WTC11 (cell line): Measurements from ENCODE around the gene FAM50A. TPM values are rescaled to one million over a fixed set of nuclear protein-coding genes. Genes with fewer than 3 reads are reported as not detected.

Experiments
- ATAC-seq: fragments of 200-7000 bp; cut with Tn5 transposase; 2 replicates; pipeline ENCODE4 v1.10.0; 2021; ENCODE audit warnings: mild to moderate bottlenecking, moderate library complexity
- CTCF ChIA-PET: fragments of 300-600 bp; sonication (Branson Sonifier 250); formaldehyde crosslinking; loops from one replicate; lab custom pipeline; 2021; ENCODE audit warnings: antibody characterized with exemption; lab: Charles Lee
- POLR2A ChIA-PET: fragments of 350-600 bp; sonication (Branson Sonifier 250); formaldehyde crosslinking; loops from one replicate; lab custom pipeline; 2021; ENCODE audit warnings: antibody characterized with exemption; lab: Charles Lee
- DNase-seq: peaks from one replicate; pipeline ENCODE4 v3.0.0; 2021; ENCODE audit warnings: low spot score
- H3K27ac Mint-ChIP-seq: 2 replicates; pipeline ENCODE4 v1.8.0; 2021; ENCODE audit warnings: mixed read lengths
- H3K27me3 Mint-ChIP-seq: 2 replicates; pipeline ENCODE4 v1.8.0; 2021; ENCODE audit warnings: low read depth, mild to moderate bottlenecking, moderate library complexity, mixed read lengths
- H3K36me3 Mint-ChIP-seq: 2 replicates; pipeline ENCODE4 v1.8.0; 2021; ENCODE audit warnings: mixed read lengths
- H3K4me1 Mint-ChIP-seq: 2 replicates; pipeline ENCODE4 v1.8.0; 2022; ENCODE audit warnings: mixed read lengths
- H3K4me3 Mint-ChIP-seq: 2 replicates; pipeline ENCODE4 v1.8.0; 2021; ENCODE audit warnings: mild to moderate bottlenecking, moderate library complexity, mixed read lengths
- H3K9me3 Mint-ChIP-seq: 2 replicates; pipeline ENCODE4 v1.8.0; 2021; ENCODE audit warnings: mixed read lengths
- CBFB ChIP-seq: sonication (generic); formaldehyde crosslinking; IDR thresholded peaks from 2 replicates; pipeline ENCODE4 v1.8.1; 2022; ENCODE audit warnings: mild to moderate bottlenecking, low read depth, missing genetic modification reagents
- CREB1 ChIP-seq: sonication (generic); formaldehyde crosslinking; IDR thresholded peaks from 2 replicates; pipeline ENCODE4 v1.8.0; 2023; ENCODE audit warnings: mild to moderate bottlenecking, missing genetic modification reagents
- CREM ChIP-seq: sonication (generic); formaldehyde crosslinking; IDR thresholded peaks from 2 replicates; pipeline ENCODE4 v1.8.1; 2022; ENCODE audit warnings: mild to moderate bottlenecking, missing genetic modification reagents, moderate library complexity
- ELF4 ChIP-seq: sonication (generic); formaldehyde crosslinking; IDR thresholded peaks from 2 replicates; pipeline ENCODE4 v1.8.1; 2022; ENCODE audit warnings: low read depth, mild to moderate bottlenecking, moderate library complexity, missing genetic modification reagents
- ETV6 ChIP-seq: sonication (generic); formaldehyde crosslinking; IDR thresholded peaks from 2 replicates; pipeline ENCODE4 v1.8.1; 2022; ENCODE audit warnings: mild to moderate bottlenecking, missing genetic modification reagents
- FOXK1 ChIP-seq: sonication (generic); formaldehyde crosslinking; IDR thresholded peaks from 2 replicates; pipeline ENCODE4 v1.8.0; 2022; ENCODE audit warnings: mild to moderate bottlenecking, moderate library complexity, missing genetic modification reagents
- JAZF1 ChIP-seq: fragments of 250-450 bp; sonication (Bioruptor Pico); IDR thresholded peaks from 2 replicates; pipeline ENCODE4 v1.9.0; 2021; ENCODE audit warnings: moderate library complexity, mild to moderate bottlenecking, inconsistent platforms
- KAT7 ChIP-seq: sonication (generic); formaldehyde crosslinking; IDR thresholded peaks from 2 replicates; pipeline ENCODE4 v1.8.1; 2023; ENCODE audit warnings: missing genetic modification reagents, mild to moderate bottlenecking, borderline replicate concordance
- NFYB ChIP-seq: sonication (generic); formaldehyde crosslinking; conservative IDR thresholded peaks from 2 replicates; pipeline ENCODE4 v1.8.0; 2022; ENCODE audit warnings: low read depth, missing genetic modification reagents
- SMAD4 ChIP-seq: sonication (generic); formaldehyde crosslinking; IDR thresholded peaks from 2 replicates; pipeline ENCODE4 v1.8.0; 2022; ENCODE audit warnings: mild to moderate bottlenecking, missing genetic modification reagents
- TCF7 ChIP-seq: sonication (generic); formaldehyde crosslinking; IDR thresholded peaks from 2 replicates; pipeline ENCODE4 v1.8.0; 2022; ENCODE audit warnings: mild to moderate bottlenecking, low read depth, missing genetic modification reagents, moderate library complexity
- TEAD4 ChIP-seq: sonication (generic); formaldehyde crosslinking; IDR thresholded peaks from 2 replicates; pipeline ENCODE4 v1.8.0; 2022; ENCODE audit warnings: mild to moderate bottlenecking, missing genetic modification reagents
- ZNF317 ChIP-seq: sonication (generic); formaldehyde crosslinking; IDR thresholded peaks from 2 replicates; pipeline ENCODE4 v1.8.1; 2023; ENCODE audit warnings: low read depth, mild to moderate bottlenecking, moderate library complexity, missing genetic modification reagents, borderline replicate concordance
- ZNF671 ChIP-seq: fragments of 250-450 bp; sonication (Bioruptor Pico); IDR thresholded peaks from 2 replicates; pipeline ENCODE4 v1.8.0; 2021; ENCODE audit warnings: mild to moderate bottlenecking
- total RNA-seq: library from RNA; stranded (reverse); gene quantifications from 3 replicates; pipeline ENCODE4 v1.2.3, GENCODE V29; 2021
- TF ChIP-seq, protein P1 (sequence below): sonication (generic); formaldehyde crosslinking; IDR thresholded peaks from 2 replicates; pipeline ENCODE4 v1.8.0; 2022; ENCODE audit warnings: mild to moderate bottlenecking, missing genetic modification reagents
- TF ChIP-seq, protein P2 (sequence below): sonication (generic); formaldehyde crosslinking; IDR thresholded peaks from 2 replicates; pipeline ENCODE4 v1.8.1; 2022; ENCODE audit warnings: low read depth, missing genetic modification reagents, borderline replicate concordance
- TF ChIP-seq, protein P3 (sequence below): fragments of 200-600 bp; IDR thresholded peaks from 2 replicates; pipeline ENCODE4 v1.8.0; 2022; ENCODE audit warnings: antibody characterized with exemption

FAM50A gene
- total RNA-seq, 1 experiment from 2014 or later: 50.2 TPM

DNA sequence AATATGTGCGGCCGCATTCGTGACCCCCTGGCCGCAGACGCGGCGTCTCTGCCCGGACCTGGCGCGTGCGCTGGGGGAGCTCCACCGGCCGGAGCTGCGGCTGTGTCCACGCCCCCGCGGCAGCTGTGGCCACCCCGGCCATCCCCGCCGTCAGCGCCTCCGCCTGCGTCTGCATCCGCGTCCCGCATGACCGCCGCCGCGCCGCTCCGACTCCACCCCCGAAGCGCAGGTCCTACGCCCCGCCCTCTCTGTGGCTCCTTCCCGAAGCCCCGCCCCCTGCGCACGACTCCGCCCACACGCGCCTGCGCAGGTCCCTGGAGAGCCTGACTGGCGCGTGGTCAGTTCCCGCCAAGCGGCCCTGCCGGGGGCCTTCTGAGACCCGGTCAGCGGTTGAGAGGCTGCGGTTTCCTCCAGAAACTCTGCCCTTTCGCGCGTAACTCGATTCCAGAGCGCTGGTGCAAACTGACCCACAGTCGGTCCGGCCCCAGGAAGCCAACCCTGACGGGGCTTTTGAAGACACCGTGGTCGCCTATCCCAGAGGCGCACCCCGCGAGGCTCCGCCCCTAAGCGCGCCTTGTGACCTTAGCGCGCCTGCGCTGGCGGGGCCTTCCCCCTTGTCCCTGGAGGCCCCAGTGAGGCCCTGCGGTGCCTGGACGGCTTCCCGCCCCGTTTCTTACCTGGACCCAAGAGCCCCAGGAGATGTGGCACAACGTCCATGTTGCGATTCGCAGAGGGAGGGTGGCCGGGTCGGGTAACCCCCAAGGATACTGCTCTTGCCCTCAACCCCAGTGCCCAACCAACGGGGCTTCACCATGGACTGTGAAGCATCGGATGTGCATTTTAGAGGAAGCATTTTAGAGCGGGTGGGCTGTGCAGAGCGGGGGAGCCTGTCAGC lies 35.0 kb downstream of the FAM50A start, which contains the start of gene LAGE3 (continued):
- TF ChIP-seq KAT7: no peak
- TF ChIP-seq CREB1 (CRISPR knock-in tag): peak; percentile 61; the same call in 1 of the 2 replicates
- TF ChIP-seq ELF4 (CRISPR knock-in tag): no peak
- TF ChIP-seq JAZF1 (CRISPR knock-in tag): no peak
- no peak for TF ChIP-seq TCF7
- no peak for TF ChIP-seq TEAD4 (CRISPR knock-in tag)
- TF ChIP-seq CREM (CRISPR knock-in tag): peak; percentile 50; the same call in 1 of the 2 replicates
- TF ChIP-seq NFYB (CRISPR knock-in tag): no peak
- no peak for TF ChIP-seq CBFB
- TF ChIP-seq, protein P1, sequence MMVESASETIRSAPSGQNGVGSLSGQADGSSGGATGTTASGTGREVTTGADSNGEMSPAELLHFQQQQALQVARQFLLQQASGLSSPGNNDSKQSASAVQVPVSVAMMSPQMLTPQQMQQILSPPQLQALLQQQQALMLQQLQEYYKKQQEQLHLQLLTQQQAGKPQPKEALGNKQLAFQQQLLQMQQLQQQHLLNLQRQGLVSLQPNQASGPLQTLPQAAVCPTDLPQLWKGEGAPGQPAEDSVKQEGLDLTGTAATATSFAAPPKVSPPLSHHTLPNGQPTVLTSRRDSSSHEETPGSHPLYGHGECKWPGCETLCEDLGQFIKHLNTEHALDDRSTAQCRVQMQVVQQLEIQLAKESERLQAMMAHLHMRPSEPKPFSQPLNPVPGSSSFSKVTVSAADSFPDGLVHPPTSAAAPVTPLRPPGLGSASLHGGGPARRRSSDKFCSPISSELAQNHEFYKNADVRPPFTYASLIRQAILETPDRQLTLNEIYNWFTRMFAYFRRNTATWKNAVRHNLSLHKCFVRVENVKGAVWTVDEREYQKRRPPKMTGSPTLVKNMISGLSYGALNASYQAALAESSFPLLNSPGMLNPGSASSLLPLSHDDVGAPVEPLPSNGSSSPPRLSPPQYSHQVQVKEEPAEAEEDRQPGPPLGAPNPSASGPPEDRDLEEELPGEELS (CRISPR knock-in tag): peak; percentile 84; the same call in 1 of the 2 replicates
- TF ChIP-seq, protein P2, sequence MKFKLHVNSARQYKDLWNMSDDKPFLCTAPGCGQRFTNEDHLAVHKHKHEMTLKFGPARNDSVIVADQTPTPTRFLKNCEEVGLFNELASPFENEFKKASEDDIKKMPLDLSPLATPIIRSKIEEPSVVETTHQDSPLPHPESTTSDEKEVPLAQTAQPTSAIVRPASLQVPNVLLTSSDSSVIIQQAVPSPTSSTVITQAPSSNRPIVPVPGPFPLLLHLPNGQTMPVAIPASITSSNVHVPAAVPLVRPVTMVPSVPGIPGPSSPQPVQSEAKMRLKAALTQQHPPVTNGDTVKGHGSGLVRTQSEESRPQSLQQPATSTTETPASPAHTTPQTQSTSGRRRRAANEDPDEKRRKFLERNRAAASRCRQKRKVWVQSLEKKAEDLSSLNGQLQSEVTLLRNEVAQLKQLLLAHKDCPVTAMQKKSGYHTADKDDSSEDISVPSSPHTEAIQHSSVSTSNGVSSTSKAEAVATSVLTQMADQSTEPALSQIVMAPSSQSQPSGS (CRISPR knock-in tag): no peak
- TF ChIP-seq ZNF317 (CRISPR knock-in tag): no peak
- TF ChIP-seq SMAD4 (CRISPR knock-in tag): no peak
- no peak for TF ChIP-seq ZNF671
- peak; percentile 92 for TF ChIP-seq ETV6 (CRISPR knock-in tag)
- peak; percentile 77 for TF ChIP-seq FOXK1 (CRISPR knock-in tag)
- TF ChIP-seq, protein P3, sequence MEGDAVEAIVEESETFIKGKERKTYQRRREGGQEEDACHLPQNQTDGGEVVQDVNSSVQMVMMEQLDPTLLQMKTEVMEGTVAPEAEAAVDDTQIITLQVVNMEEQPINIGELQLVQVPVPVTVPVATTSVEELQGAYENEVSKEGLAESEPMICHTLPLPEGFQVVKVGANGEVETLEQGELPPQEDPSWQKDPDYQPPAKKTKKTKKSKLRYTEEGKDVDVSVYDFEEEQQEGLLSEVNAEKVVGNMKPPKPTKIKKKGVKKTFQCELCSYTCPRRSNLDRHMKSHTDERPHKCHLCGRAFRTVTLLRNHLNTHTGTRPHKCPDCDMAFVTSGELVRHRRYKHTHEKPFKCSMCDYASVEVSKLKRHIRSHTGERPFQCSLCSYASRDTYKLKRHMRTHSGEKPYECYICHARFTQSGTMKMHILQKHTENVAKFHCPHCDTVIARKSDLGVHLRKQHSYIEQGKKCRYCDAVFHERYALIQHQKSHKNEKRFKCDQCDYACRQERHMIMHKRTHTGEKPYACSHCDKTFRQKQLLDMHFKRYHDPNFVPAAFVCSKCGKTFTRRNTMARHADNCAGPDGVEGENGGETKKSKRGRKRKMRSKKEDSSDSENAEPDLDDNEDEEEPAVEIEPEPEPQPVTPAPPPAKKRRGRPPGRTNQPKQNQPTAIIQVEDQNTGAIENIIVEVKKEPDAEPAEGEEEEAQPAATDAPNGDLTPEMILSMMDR: no peak

DNA sequence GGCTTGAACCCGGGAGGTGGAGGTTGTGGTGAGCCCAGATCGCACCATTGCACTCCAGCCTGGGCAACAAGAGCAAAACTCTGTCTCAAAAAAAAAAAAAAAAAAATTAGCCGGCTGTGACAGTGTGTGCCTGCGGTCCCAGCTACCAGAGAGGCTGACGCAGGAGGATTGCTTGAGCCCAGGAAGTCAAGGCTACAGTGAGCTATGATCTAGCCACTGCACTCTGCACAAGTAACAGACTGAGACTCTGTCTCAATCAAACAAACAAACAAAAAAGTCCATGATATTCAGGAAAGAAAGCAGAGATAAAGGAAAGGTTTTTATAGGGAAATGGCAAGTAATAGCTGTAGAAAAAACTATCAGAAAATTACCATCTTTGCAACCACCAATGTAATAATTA lies 37.3 kb downstream of the FAM50A start:
- H3K36me3 Mint-ChIP-seq: no peaks in the 10 kb centered on the region
- ChIA-PET CTCF (no interaction called here), POLR2A (interaction anchor here (0.5 kb wide), 1 partner anchor 56 kb away, joined by 6 read pairs; no protein-coding TSS in a partner anchor)
- no peak for ATAC-seq
- no peak overlapping the region for H3K27ac Mint-ChIP-seq
- TF ChIP-seq, protein P3: no peak
- TF ChIP-seq ZNF671: no peak
- TF ChIP-seq NFYB (CRISPR knock-in tag): no peak
- H3K9me3 Mint-ChIP-seq: no peaks in the 10 kb centered on the region
- no peaks in the 10 kb centered on the region for H3K27me3 Mint-ChIP-seq
- H3K4me1 Mint-ChIP-seq: peaks cover 3% of the 10 kb centered on the region; the same call in 1 of the 2 replicates
- DNase-seq: no peak
- H3K4me3 Mint-ChIP-seq: no peak overlapping the region
